H9 (cell line): Measurements from ENCODE around the gene SCN8A. TPM values are rescaled to one million over a fixed set of nuclear protein-coding genes. Genes with fewer than 3 reads are reported as not detected.

Source experiments
- DNase-seq: peaks from one replicate; pipeline ENCODE4 v3.0.0-alpha.2; 2017
- H2AFZ ChIP-seq: one replicate; pipeline ENCODE4 v1.6.1; 2013; ENCODE audit warnings: mild to moderate bottlenecking, low read length, control low read depth, moderate library complexity
- H2AK5ac ChIP-seq: 2 replicates; pipeline ENCODE4 v1.6.1; 2013; ENCODE audit warnings: low read length, control low read depth, mixed read lengths; ENCODE audit not compliant: insufficient read length
- H2BK120ac ChIP-seq: one replicate; pipeline ENCODE4 v1.6.1; 2013; ENCODE audit warnings: low read depth, mild to moderate bottlenecking, low read length, control low read depth, inconsistent platforms; ENCODE audit not compliant: poor library complexity, severe bottlenecking
- H2BK12ac ChIP-seq: 2 replicates; pipeline ENCODE4 v1.6.1; 2013; ENCODE audit warnings: low read length, control low read depth, mixed read lengths, low read depth; ENCODE audit not compliant: insufficient read length
- H2BK15ac ChIP-seq: 2 replicates; pipeline ENCODE4 v1.6.1; 2013; ENCODE audit warnings: low read depth, low read length, control low read depth
- H2BK20ac ChIP-seq: one replicate; pipeline ENCODE4 v1.6.1; 2013; ENCODE audit warnings: low read depth, mild to moderate bottlenecking, low read length, control low read depth, inconsistent platforms; ENCODE audit not compliant: poor library complexity, severe bottlenecking
- H2BK5ac ChIP-seq: 2 replicates; pipeline ENCODE4 v1.6.1; 2013; ENCODE audit warnings: low read length, control low read depth, mixed read lengths; ENCODE audit not compliant: insufficient read length
- H3K14ac ChIP-seq: 2 replicates; pipeline ENCODE4 v1.6.1; 2013; ENCODE audit warnings: low read length, control low read depth; ENCODE audit not compliant: insufficient read depth
- H3K18ac ChIP-seq: 2 replicates; pipeline ENCODE4 v1.6.1; 2013; ENCODE audit warnings: low read depth, mild to moderate bottlenecking, mixed read lengths, low read length, control low read depth; ENCODE audit not compliant: insufficient read length
- H3K23ac ChIP-seq: 2 replicates; pipeline ENCODE4 v1.6.1; 2013; ENCODE audit warnings: low read length, control low read depth, mixed read lengths, low read depth; ENCODE audit not compliant: insufficient read length
- H3K23me2 ChIP-seq: 2 replicates; pipeline ENCODE4 v1.6.1; 2013; ENCODE audit warnings: low read depth, mild to moderate bottlenecking, mixed read lengths, low read length, control low read depth; ENCODE audit not compliant: insufficient read length, poor library complexity, severe bottlenecking
- H3K27ac ChIP-seq: 2 replicates; pipeline ENCODE4 v1.5.1; 2013; ENCODE audit warnings: low read length, control low read depth, mixed read lengths, low read depth; ENCODE audit not compliant: insufficient read length
- H3K27me3 ChIP-seq: 2 replicates; pipeline ENCODE4 v1.6.1; 2013; ENCODE audit warnings: low read length, control low read depth, inconsistent platforms; ENCODE audit not compliant: insufficient read depth
- H3K4ac ChIP-seq: 2 replicates; pipeline ENCODE4 v1.6.1; 2013; ENCODE audit warnings: low read depth, mild to moderate bottlenecking, control low read depth, inconsistent platforms, low read length, moderate library complexity
- H3K4me1 ChIP-seq: 2 replicates; pipeline ENCODE4 v1.6.1; 2013; ENCODE audit warnings: low read length, control low read depth, inconsistent platforms; ENCODE audit not compliant: insufficient read depth
- H3K4me2 ChIP-seq: 2 replicates; pipeline ENCODE4 v1.6.1; 2013; ENCODE audit warnings: low read length, control low read depth, mixed read lengths; ENCODE audit not compliant: insufficient read length, insufficient read depth
- H3K56ac ChIP-seq: 2 replicates; pipeline ENCODE4 v1.6.1; 2013; ENCODE audit warnings: low read depth, mild to moderate bottlenecking, mixed read lengths, low read length, control low read depth; ENCODE audit not compliant: insufficient read length
- H3K79me1 ChIP-seq: 2 replicates; pipeline ENCODE4 v1.6.1; 2013; ENCODE audit warnings: low read depth, mild to moderate bottlenecking, moderate library complexity, low read length, control low read depth, inconsistent platforms; ENCODE audit not compliant: insufficient read depth, poor library complexity, severe bottlenecking
- H3K79me2 ChIP-seq: 2 replicates; pipeline ENCODE4 v1.6.1; 2013; ENCODE audit warnings: low read length, control low read depth, inconsistent platforms; ENCODE audit not compliant: insufficient read depth
- H3K9ac ChIP-seq: 2 replicates; pipeline ENCODE4 v1.6.1; 2013; ENCODE audit warnings: low read length, control low read depth, mixed read lengths; ENCODE audit not compliant: insufficient read length; ENCODE audit errors: extremely low read depth
- H3K9me3 ChIP-seq: one replicate; pipeline ENCODE4 v1.6.1; 2013; ENCODE audit warnings: low read depth, low read length, inconsistent platforms; ENCODE audit not compliant: control insufficient read depth
- H3T11ph ChIP-seq: one replicate; pipeline ENCODE4 v1.6.1; 2013; ENCODE audit warnings: mild to moderate bottlenecking, low read length, control low read depth, inconsistent platforms
- H4K20me1 ChIP-seq: one replicate; pipeline ENCODE4 v1.6.1; 2013; ENCODE audit not compliant: control insufficient read depth, insufficient read length, insufficient read depth
- H4K5ac ChIP-seq: 2 replicates; pipeline ENCODE4 v1.6.1; 2013; ENCODE audit warnings: low read depth, mild to moderate bottlenecking, mixed read lengths, low read length, control low read depth; ENCODE audit not compliant: insufficient read length
- H4K8ac ChIP-seq: replicated peaks from 2 replicates; pipeline ENCODE4 v1.6.1; 2013; ENCODE audit warnings: low read length, control low read depth, mixed read lengths, low read depth; ENCODE audit not compliant: insufficient read length
- H4K91ac ChIP-seq: 2 replicates; pipeline ENCODE4 v1.6.1; 2013; ENCODE audit warnings: low read depth, mild to moderate bottlenecking, moderate library complexity, mixed read lengths, low read length, control low read depth; ENCODE audit not compliant: insufficient read length
- H3K27ac Mint-ChIP-seq, 3 experiments: 2 replicates in 2 of 3; 3 replicates in 1 of 3; pipeline ENCODE4 v1.8.0; 2020 to 2021; ENCODE audit warnings: mixed read lengths in 3 of 3, mild to moderate bottlenecking in 1 of 3, moderate library complexity in 1 of 3
- H3K27me3 Mint-ChIP-seq: 2 replicates; pipeline ENCODE4 v1.8.0; 2021; ENCODE audit warnings: low read depth, mild to moderate bottlenecking, moderate library complexity, mixed read lengths
- H3K36me3 Mint-ChIP-seq, 3 experiments: 2 replicates in 2 of 3; 3 replicates in 1 of 3; pipeline ENCODE4 v1.8.0; 2020 to 2021; ENCODE audit warnings: low read depth in 3 of 3, mixed read lengths in 3 of 3; ENCODE audit not compliant: insufficient read depth in 1 of 3
- H3K4me1 Mint-ChIP-seq, 2 experiments: 2 replicates each; pipeline ENCODE4 v1.8.0; 2020; ENCODE audit warnings: mixed read lengths in 2 of 2
- H3K4me3 Mint-ChIP-seq, 2 experiments: 2 replicates in 1 of 2; 3 replicates in 1 of 2; pipeline ENCODE4 v1.8.0; 2020 to 2021; ENCODE audit warnings: mild to moderate bottlenecking in 2 of 2, mixed read lengths in 2 of 2, moderate library complexity in 1 of 2
- H3K9me3 Mint-ChIP-seq, 2 experiments: 2 replicates in 1 of 2; 3 replicates in 1 of 2; pipeline ENCODE4 v1.8.0; 2020; ENCODE audit warnings: mild to moderate bottlenecking in 2 of 2, mixed read lengths in 2 of 2, moderate library complexity in 1 of 2
- WGBS: extraction: QIAGEN DNeasy Blood & Tissue Kit; methylation state at CpG from one replicate; pipeline ENCODE4 v1.1.7; 2013; ENCODE audit warnings: missing lambda C conversion rate, low lambda C conversion rate, mixed read lengths; ENCODE audit not compliant: insufficient read length; ENCODE audit errors: extremely low coverage; 5-methylcytosine and 5-hydroxymethylcytosine counted together
- total RNA-seq: library from RNA; stranded (reverse); gene quantifications from 2 replicates; pipeline ENCODE4 v1.2.1, GENCODE V29; 2021
- TF ChIP-seq, protein P1 (sequence below): fragments of 200-600 bp; sonication (generic); conservative IDR thresholded peaks from 3 replicates; pipeline ENCODE4 v1.8.0; 2021; ENCODE audit warnings: antibody characterized with exemption, mild to moderate bottlenecking

Gene SCN8A
- total RNA-seq, 1 experiment from 2014 or later: 15.2 TPM

DNA sequence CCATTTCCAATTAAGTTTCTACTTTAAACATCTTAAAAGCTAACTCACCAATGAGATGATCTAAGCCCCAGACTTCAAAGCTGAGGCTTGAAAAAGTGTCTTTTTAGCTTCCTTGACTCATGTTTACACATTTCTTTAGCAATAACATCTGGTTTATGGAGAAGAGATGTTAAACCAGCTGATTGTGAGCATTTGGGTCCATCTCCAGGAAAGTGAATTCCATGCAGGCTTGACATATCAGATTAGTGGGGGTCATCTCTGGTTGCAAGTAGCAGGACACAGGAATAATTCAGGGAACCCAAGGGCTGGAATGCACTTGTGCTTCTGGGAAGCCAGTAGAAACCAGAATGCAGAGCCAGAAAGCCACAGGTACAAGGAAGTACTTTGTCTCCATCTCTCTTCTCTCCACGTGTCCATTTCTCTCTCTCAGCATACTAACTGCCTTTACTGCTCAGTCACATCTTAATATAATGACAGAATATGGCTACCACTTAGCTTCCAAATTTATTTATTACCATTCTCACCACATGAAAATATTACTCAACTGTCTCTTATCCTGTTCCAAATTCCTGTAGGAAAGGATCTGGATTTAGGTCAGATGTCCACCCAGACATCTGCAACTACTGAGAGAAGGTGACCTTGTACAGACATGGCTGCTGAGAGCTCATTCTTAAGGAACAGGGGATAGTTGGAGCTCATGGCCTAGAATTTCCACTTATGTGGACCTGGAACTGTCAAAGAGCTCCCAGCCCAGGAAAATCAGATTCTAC, 104.4 kb downstream of the SCN8A start:
- Histone ChIP-seq H2BK20ac (no peak overlapping the region), H3K79me2 (no peaks in the 10 kb centered on the region), H2BK15ac (no peak overlapping the region), H3T11ph (no peak overlapping the region), H3K27ac (no peak overlapping the region), H4K5ac (no peak overlapping the region), H2BK12ac (no peak overlapping the region), H3K14ac (no peak overlapping the region), H3K23me2 (no peaks in the 10 kb centered on the region), H3K9me3 (no peaks in the 10 kb centered on the region), H3K4ac (no peak overlapping the region), H4K8ac (no peak overlapping the region), H2BK120ac (no peak overlapping the region), H3K79me1 (no peaks in the 10 kb centered on the region), H3K23ac (no peak overlapping the region), H3K4me1 (no peaks in the 10 kb centered on the region), H2AK5ac (no peak overlapping the region), H3K9ac (no peak overlapping the region), H3K56ac (no peak overlapping the region), H2BK5ac (no peak overlapping the region), H3K18ac (no peak overlapping the region), H4K91ac (no peak overlapping the region), H2AFZ (no peak overlapping the region), H4K20me1 (no peaks in the 10 kb centered on the region), H3K4me2 (no peak overlapping the region), H3K27me3 (no peaks in the 10 kb centered on the region)
- Mint-ChIP-seq H3K4me3 (no peak overlapping the region), H3K9me3 (no peaks in the 10 kb centered on the region), H3K36me3 (peaks cover 0 to 5% (median 2%) of the 10 kb centered on the region in 3 experiments; a peak in 3 of 7 replicates), H3K27me3 (no peaks in the 10 kb centered on the region), H3K27ac (no peak overlapping the region; a peak in 1 of 7 replicates), H3K4me1 (no peaks in the 10 kb centered on the region)
- TF ChIP-seq, protein P1, sequence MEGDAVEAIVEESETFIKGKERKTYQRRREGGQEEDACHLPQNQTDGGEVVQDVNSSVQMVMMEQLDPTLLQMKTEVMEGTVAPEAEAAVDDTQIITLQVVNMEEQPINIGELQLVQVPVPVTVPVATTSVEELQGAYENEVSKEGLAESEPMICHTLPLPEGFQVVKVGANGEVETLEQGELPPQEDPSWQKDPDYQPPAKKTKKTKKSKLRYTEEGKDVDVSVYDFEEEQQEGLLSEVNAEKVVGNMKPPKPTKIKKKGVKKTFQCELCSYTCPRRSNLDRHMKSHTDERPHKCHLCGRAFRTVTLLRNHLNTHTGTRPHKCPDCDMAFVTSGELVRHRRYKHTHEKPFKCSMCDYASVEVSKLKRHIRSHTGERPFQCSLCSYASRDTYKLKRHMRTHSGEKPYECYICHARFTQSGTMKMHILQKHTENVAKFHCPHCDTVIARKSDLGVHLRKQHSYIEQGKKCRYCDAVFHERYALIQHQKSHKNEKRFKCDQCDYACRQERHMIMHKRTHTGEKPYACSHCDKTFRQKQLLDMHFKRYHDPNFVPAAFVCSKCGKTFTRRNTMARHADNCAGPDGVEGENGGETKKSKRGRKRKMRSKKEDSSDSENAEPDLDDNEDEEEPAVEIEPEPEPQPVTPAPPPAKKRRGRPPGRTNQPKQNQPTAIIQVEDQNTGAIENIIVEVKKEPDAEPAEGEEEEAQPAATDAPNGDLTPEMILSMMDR: no peak
- DNase-seq: no peak
- WGBS: no CpG with 5 or more reads among the region's 1 CpG
